Brain microvascular endothelial cell (primary cell): ENCODE measurements around the gene CHADL.
A peak's percentile ranks its signal among the peaks of the same experiment; 100 is the strongest.

Source experiments
- DNase-seq: peaks from one replicate; pipeline ENCODE4 v3.0.0-alpha.2; 2020
- H3K27ac ChIP-seq: fragments of 250-450 bp; sonication (Bioruptor Pico); 2 replicates; pipeline ENCODE4 v1.5.1; 2020; ENCODE audit warnings: mild to moderate bottlenecking, moderate library complexity
- H3K27me3 ChIP-seq: fragments of 250-450 bp; sonication (Bioruptor Pico); replicated peaks from 2 replicates; pipeline ENCODE4 v1.5.1; 2020; ENCODE audit warnings: mild to moderate bottlenecking
- H3K36me3 ChIP-seq: fragments of 250-450 bp; sonication (Bioruptor Pico); replicated peaks from 2 replicates; pipeline ENCODE4 v1.5.1; 2020; ENCODE audit warnings: mild to moderate bottlenecking
- H3K4me3 ChIP-seq: 2 replicates; pipeline ENCODE4 v1.5.1; 2011; ENCODE audit warnings: low read depth, mild to moderate bottlenecking, control low read depth, low read length, moderate library complexity
- CTCF ChIP-seq: IDR thresholded peaks from 2 replicates; pipeline ENCODE4 v1.5.1; 2011; ENCODE audit warnings: low read depth, mild to moderate bottlenecking, moderate library complexity, low read length, control low read depth, inconsistent platforms; ENCODE audit errors: missing control alignments
- in situ Hi-C: cut with HindIII; loops from 2 replicates; pipeline ENCODE4 v1.10.0; 2017; ENCODE audit warnings: low sequenced_read_pairs, low pct_ligation_motif_present

Gene CHADL

GRCh38 chr22:41222846-41223507 is 17.8 kb downstream of the CHADL start:
- in situ Hi-C loops: no loop called here
- no peak for DNase-seq
- Histone ChIP-seq H3K27me3 (no peaks in the 10 kb centered on the region), H3K27ac (no peak overlapping the region), H3K36me3 (peaks cover 63% of the 10 kb centered on the region), H3K4me3 (no peak overlapping the region)
- TF ChIP-seq CTCF: no peak

GRCh38 chr22:41217553-41218157 is 23.1 kb downstream of the CHADL start:
- Histone ChIP-seq H3K27ac (peak overlapping the region; percentile 5), H3K4me3 (peak overlapping the region; percentile 22), H3K36me3 (peaks cover 36% of the 10 kb centered on the region), H3K27me3 (no peaks in the 10 kb centered on the region)
- in situ Hi-C loops: no loop called here
- no peak for TF ChIP-seq CTCF
- peak; percentile 38 for DNase-seq

- Histone ChIP-seq H3K27me3 (no peaks in the 10 kb centered on the region), H3K36me3 (peaks cover 32% of the 10 kb centered on the region), H3K4me3 (no peak overlapping the region), H3K27ac (no peak overlapping the region)
- DNase-seq: no peak
- TF ChIP-seq CTCF: no peak
- in situ Hi-C loops: no loop called here
Measured at GRCh38 chr22:41216984-41217383, 23.7 kb downstream of the CHADL start.

GRCh38 chr22:41215926-41216325 is 24.8 kb downstream of the CHADL start:
- H3K27ac ChIP-seq: no peak overlapping the region

GRCh38 chr22:41215409-41215808 is 25.3 kb downstream of the CHADL start:
- no peak for DNase-seq
- Histone ChIP-seq H3K27ac (no peak overlapping the region), H3K4me3 (no peak overlapping the region), H3K36me3 (peaks cover 27% of the 10 kb centered on the region), H3K27me3 (no peaks in the 10 kb centered on the region)
- in situ Hi-C loops: no loop called here
- TF ChIP-seq CTCF: no peak

More at GRCh38 chr22:41215926-41216325, 24.8 kb downstream of the CHADL start:
- no peaks in the 10 kb centered on the region for H3K27me3 ChIP-seq
- no peak for DNase-seq
- H3K4me3 ChIP-seq: no peak overlapping the region
- peaks cover 25% of the 10 kb centered on the region for H3K36me3 ChIP-seq
- TF ChIP-seq CTCF: no peak
- in situ Hi-C loops: no loop called here
